Kidney epithelial cell (primary cell): Measurements from ENCODE around the gene CD200. TPM values are rescaled to one million over a fixed set of nuclear protein-coding genes. Genes with fewer than 3 reads are reported as not detected.
A peak's percentile ranks its signal among the peaks of the same experiment; 100 is the strongest.

ENCODE experiments used
- DNase-seq: peaks from one replicate; pipeline ENCODE4 v3.0.0-alpha.2; 2010; ENCODE audit warnings: low read depth
- H3K27me3 ChIP-seq: 2 replicates; pipeline ENCODE4 v1.6.0; 2011; ENCODE audit warnings: low read length; ENCODE audit not compliant: control insufficient read depth, insufficient read depth
- H3K36me3 ChIP-seq: 2 replicates; pipeline ENCODE4 v1.5.1; 2011; ENCODE audit warnings: low read length; ENCODE audit not compliant: control insufficient read depth, insufficient read depth
- H3K4me3 ChIP-seq: 2 replicates; pipeline ENCODE4 v1.5.1; 2011; ENCODE audit warnings: low read depth, mild to moderate bottlenecking, control low read depth, low read length
- total RNA-seq: library from RNA; depleted of rRNA; stranded (reverse); fragments of >200 nt; gene quantifications from 2 replicates; pipeline ENCODE4 v1.2.3, GENCODE V29; 2015
- TF ChIP-seq, protein P1 (sequence below): IDR thresholded peaks from 2 replicates; pipeline ENCODE4 v1.5.1; 2011; ENCODE audit warnings: mild to moderate bottlenecking, moderate library complexity, low read length, control low read depth, inconsistent platforms; ENCODE audit not compliant: insufficient read depth, poor library complexity, severe bottlenecking

CD200 gene
- total RNA-seq, 1 donor from 2014 or later: 19.2 TPM

GRCh38 chr3:112334691-112335433 is 1.9 kb downstream of the CD200 start:
- no peaks in the 10 kb centered on the region for H3K27me3 ChIP-seq

DNA sequence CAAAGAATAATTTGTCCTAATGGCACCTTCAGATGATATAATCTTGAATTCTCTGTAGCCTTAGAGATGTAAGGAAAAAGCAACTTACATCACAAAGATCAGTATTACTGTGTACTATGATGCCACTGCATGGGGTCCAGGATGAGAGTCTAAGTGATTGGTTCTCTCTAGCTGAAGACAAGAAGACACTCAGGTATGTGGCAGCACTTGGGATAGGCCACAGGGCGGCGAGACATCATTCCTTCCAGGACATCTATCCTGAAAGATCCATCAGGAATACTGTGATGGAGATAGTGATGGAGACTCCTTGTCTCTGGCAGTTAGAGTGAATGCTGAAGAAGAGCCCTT is 2.5 kb downstream of the CD200 start:
- Histone ChIP-seq H3K4me3 (no peak overlapping the region), H3K27me3 (no peaks in the 10 kb centered on the region), H3K36me3 (no peaks in the 10 kb centered on the region)
- no peak for DNase-seq
- TF ChIP-seq, protein P1, sequence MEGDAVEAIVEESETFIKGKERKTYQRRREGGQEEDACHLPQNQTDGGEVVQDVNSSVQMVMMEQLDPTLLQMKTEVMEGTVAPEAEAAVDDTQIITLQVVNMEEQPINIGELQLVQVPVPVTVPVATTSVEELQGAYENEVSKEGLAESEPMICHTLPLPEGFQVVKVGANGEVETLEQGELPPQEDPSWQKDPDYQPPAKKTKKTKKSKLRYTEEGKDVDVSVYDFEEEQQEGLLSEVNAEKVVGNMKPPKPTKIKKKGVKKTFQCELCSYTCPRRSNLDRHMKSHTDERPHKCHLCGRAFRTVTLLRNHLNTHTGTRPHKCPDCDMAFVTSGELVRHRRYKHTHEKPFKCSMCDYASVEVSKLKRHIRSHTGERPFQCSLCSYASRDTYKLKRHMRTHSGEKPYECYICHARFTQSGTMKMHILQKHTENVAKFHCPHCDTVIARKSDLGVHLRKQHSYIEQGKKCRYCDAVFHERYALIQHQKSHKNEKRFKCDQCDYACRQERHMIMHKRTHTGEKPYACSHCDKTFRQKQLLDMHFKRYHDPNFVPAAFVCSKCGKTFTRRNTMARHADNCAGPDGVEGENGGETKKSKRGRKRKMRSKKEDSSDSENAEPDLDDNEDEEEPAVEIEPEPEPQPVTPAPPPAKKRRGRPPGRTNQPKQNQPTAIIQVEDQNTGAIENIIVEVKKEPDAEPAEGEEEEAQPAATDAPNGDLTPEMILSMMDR: no peak

More at GRCh38 chr3:112334691-112335433, 1.9 kb downstream of the CD200 start:
- no peaks in the 10 kb centered on the region for H3K36me3 ChIP-seq
- peak overlapping the region; percentile 74 for H3K4me3 ChIP-seq
- DNase-seq: no peak
- TF ChIP-seq, protein P1: no peak

- Histone ChIP-seq H3K36me3 (no peaks in the 10 kb centered on the region), H3K4me3 (no peak overlapping the region), H3K27me3 (no peaks in the 10 kb centered on the region)
- no peak for DNase-seq
- TF ChIP-seq, protein P1: no peak
Observed at GRCh38 chr3:112338021-112338726, 5.2 kb downstream of the CD200 start.

DNA sequence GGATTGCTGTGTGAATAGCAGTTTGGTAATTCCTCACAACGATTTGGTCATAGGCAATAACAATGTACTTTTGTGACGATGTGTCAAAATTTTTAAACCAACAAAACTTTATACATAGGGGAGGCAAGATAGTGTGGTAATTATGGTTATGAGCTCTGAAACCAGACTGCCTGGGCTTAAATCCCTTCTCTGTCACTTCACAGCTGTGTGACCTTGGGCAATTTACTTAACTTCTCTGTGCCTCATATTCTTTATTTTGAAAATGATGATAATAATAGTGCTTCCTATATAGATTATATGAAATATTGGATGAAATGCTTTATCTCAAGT is 5.7 kb downstream of the CD200 start:
- Histone ChIP-seq H3K36me3 (no peaks in the 10 kb centered on the region), H3K27me3 (no peaks in the 10 kb centered on the region), H3K4me3 (no peak overlapping the region)
- TF ChIP-seq, protein P1: no peak
- DNase-seq: no peak

DNA sequence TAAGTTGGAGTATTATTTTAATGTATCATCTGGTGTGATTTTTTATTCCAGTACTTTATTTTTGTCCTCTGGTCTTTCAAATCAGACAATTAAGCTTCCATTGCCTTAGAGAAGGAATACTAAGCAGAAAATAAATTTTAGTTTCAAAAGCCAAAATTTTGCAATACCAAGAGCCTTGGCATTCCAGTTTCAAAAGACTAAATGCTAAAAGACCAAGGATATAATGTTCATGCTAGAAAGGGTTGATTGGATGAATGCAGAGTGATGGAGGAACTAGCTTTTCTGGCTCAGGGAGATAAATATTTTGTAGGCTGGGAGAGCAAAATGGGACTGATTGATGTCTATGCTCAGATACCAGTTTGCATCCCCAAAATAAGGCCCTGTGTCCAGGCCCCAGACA is 6.2 kb downstream of the CD200 start:
- TF ChIP-seq, protein P1: no peak
- no peaks in the 10 kb centered on the region for H3K27me3 ChIP-seq

More for the DNA sequence above, 6.2 kb downstream of the CD200 start:
- no peak for DNase-seq
- H3K4me3 ChIP-seq: no peak overlapping the region
- H3K36me3 ChIP-seq: no peaks in the 10 kb centered on the region
